ELF-1 (cell line): Measurements from ENCODE around the gene PTPN14.
"Not testable (repeated sequence)": the region's sequence is repeated elsewhere in the genome, so short reads cannot be mapped to it uniquely, and the experiment has no call there.

Experiments used
- DNase-seq: peaks from one replicate; pipeline ENCODE4 v3.0.0-alpha.2; 2016; ENCODE audit warnings: low read depth, low spot score

PTPN14 gene

GRCh38 chr1:214402613-214403083 is 148.8 kb downstream of the PTPN14 start:
- no peak for DNase-seq

GRCh38 chr1:214401666-214402065 is 149.7 kb downstream of the PTPN14 start:
- no peak for DNase-seq

GRCh38 chr1:214400131-214400530 is 151.3 kb downstream of the PTPN14 start:
- DNase-seq = no peak

- no peak for DNase-seq
Observed at GRCh38 chr1:214398490-214398889, 152.9 kb downstream of the PTPN14 start.

GRCh38 chr1:214397497-214397896 is 153.9 kb downstream of the PTPN14 start:
- no peak for DNase-seq

- no peak for DNase-seq
Observed at GRCh38 chr1:214396330-214396729, 155.1 kb downstream of the PTPN14 start.

- DNase-seq = not testable (repeated sequence)
Observed at GRCh38 chr1:214394569-214394968, 156.8 kb downstream of the PTPN14 start.

- DNase-seq = no peak
Observed at GRCh38 chr1:214393086-214393485, 158.3 kb downstream of the PTPN14 start.

- DNase-seq = no peak
Observed at GRCh38 chr1:214391873-214392645, 159.3 kb downstream of the PTPN14 start.

- no peak for DNase-seq
Observed at GRCh38 chr1:214389734-214390133, 161.7 kb downstream of the PTPN14 start.

- peak; percentile 27 for DNase-seq
Observed at GRCh38 chr1:214386747-214387146, 164.7 kb downstream of the PTPN14 start.

GRCh38 chr1:214386333-214386732 is 165.1 kb downstream of the PTPN14 start:
- no peak for DNase-seq

GRCh38 chr1:214385428-214385827 is 166.0 kb downstream of the PTPN14 start:
- no peak for DNase-seq

- no peak for DNase-seq
Observed at GRCh38 chr1:214384373-214385079, 166.9 kb downstream of the PTPN14 start.

- DNase-seq = no peak
Observed at GRCh38 chr1:214383381-214384372, 167.7 kb downstream of the PTPN14 start.

GRCh38 chr1:214380986-214381695 is 170.3 kb downstream of the PTPN14 start:
- no peak for DNase-seq

- peak; percentile 98 for DNase-seq
Observed at GRCh38 chr1:214380396-214380795, 171.0 kb downstream of the PTPN14 start.

GRCh38 chr1:214379236-214379970 is 172.0 kb downstream of the PTPN14 start:
- DNase-seq = peak; percentile 32

- DNase-seq = no peak
Observed at GRCh38 chr1:214378492-214378891, 172.9 kb downstream of the PTPN14 start.

- DNase-seq = peak; percentile 19
Observed at GRCh38 chr1:214377886-214378285, 173.5 kb downstream of the PTPN14 start.
